Endodermal cell (in vitro differentiated cells): ENCODE data around the gene TUT4. TPM values are rescaled to one million over a fixed set of nuclear protein-coding genes. Genes with fewer than 3 reads are reported as not detected.

ENCODE experiments used
- DNase-seq: peaks from one replicate; pipeline ENCODE4 v3.0.0-alpha.2; 2017
- H3K27ac ChIP-seq: 2 replicates; pipeline ENCODE4 v1.5.1; 2013; ENCODE audit warnings: mild to moderate bottlenecking, low read depth, low read length, moderate library complexity
- H3K27me3 ChIP-seq: 2 replicates; pipeline ENCODE4 v1.6.1; 2013; ENCODE audit warnings: mild to moderate bottlenecking, low read length, moderate library complexity; ENCODE audit not compliant: insufficient read depth, control insufficient read depth, poor library complexity, severe bottlenecking
- H3K36me3 ChIP-seq: 2 replicates; pipeline ENCODE4 v1.7.0; 2013; ENCODE audit warnings: mild to moderate bottlenecking, low read length, moderate library complexity; ENCODE audit not compliant: control insufficient read depth, insufficient read depth
- H3K4me1 ChIP-seq: one replicate; pipeline ENCODE4 v1.7.0; 2013; ENCODE audit warnings: low read length; ENCODE audit not compliant: control insufficient read depth, insufficient read depth
- H3K4me3 ChIP-seq: 2 replicates; pipeline ENCODE4 v1.5.1; 2013; ENCODE audit warnings: mild to moderate bottlenecking, low read length, moderate library complexity
- H3K9ac ChIP-seq: 2 replicates; pipeline ENCODE4 v1.6.1; 2013; ENCODE audit warnings: mild to moderate bottlenecking, low read length, moderate library complexity; ENCODE audit not compliant: poor library complexity, severe bottlenecking; ENCODE audit errors: extremely low read depth
- H3K9me3 ChIP-seq: 2 replicates; pipeline ENCODE4 v1.6.1; 2013; ENCODE audit warnings: mild to moderate bottlenecking, low read length, moderate library complexity; ENCODE audit not compliant: control insufficient read depth
- H3K27ac Mint-ChIP-seq: 2 replicates; pipeline ENCODE4 v1.8.0; 2020; ENCODE audit warnings: mixed read lengths
- H3K27me3 Mint-ChIP-seq: 2 replicates; pipeline ENCODE4 v1.8.0; 2021; ENCODE audit warnings: mild to moderate bottlenecking, mixed read lengths; ENCODE audit not compliant: insufficient read depth
- H3K36me3 Mint-ChIP-seq: 2 replicates; pipeline ENCODE4 v1.8.0; 2020; ENCODE audit warnings: low read depth, mixed read lengths
- H3K4me1 Mint-ChIP-seq: 2 replicates; pipeline ENCODE4 v1.8.0; 2020; ENCODE audit warnings: mixed read lengths
- H3K4me3 Mint-ChIP-seq: 2 replicates; pipeline ENCODE4 v1.8.0; 2020; ENCODE audit warnings: mild to moderate bottlenecking, moderate library complexity, mixed read lengths
- H3K9me3 Mint-ChIP-seq: 2 replicates; pipeline ENCODE4 v1.8.0; 2020; ENCODE audit warnings: mild to moderate bottlenecking, mixed read lengths
- CTCF ChIP-seq: fragments of 200-600 bp; sonication (generic); conservative IDR thresholded peaks from 2 replicates; pipeline ENCODE4 v1.5.0; 2021; ENCODE audit warnings: antibody characterized with exemption, mild to moderate bottlenecking
- WGBS, 2 experiments: methylation state at CpG; one replicate each; pipeline versions ENCODE4 v1.1.5 to v1.1.7; 2013; ENCODE audit warnings: missing lambda C conversion rate in 2 of 2, mixed read lengths in 1 of 2; ENCODE audit not compliant: insufficient coverage in 1 of 2, insufficient read length in 1 of 2; 5-methylcytosine and 5-hydroxymethylcytosine counted together
- long read RNA-seq, 4 experiments: library from polyadenylated mRNA in 2 of 4; library from RNA in 1 of 4; library from capped mRNA in 1 of 4; stranded (forward) in 3 of 4; unstranded in 1 of 4; transcript quantifications; one replicate each; pipeline ENCODE4 v2.0.0, GENCODE V29; 2020 to 2021; ENCODE audit warnings: inconsistent platforms in 1 of 4
- polyA plus RNA-seq, 2 experiments: library from polyadenylated mRNA; stranded (reverse); fragments of 50-300 nt; gene quantifications; one replicate each; pipeline ENCODE4 v1.2.3, GENCODE V29; 2013
- total RNA-seq, 2 donors: library from RNA; stranded (reverse); fragmentation: NEBNext Ultra II Directional in 1 of 2; extraction: Animal tissue kit (Norgen Biotek cat#: 25700) in 1 of 2; gene quantifications; 2 replicates in 1 of 2; 3 replicates in 1 of 2; pipeline ENCODE4 v1.2.1, GENCODE V29; 2021

TUT4 gene, protein sequence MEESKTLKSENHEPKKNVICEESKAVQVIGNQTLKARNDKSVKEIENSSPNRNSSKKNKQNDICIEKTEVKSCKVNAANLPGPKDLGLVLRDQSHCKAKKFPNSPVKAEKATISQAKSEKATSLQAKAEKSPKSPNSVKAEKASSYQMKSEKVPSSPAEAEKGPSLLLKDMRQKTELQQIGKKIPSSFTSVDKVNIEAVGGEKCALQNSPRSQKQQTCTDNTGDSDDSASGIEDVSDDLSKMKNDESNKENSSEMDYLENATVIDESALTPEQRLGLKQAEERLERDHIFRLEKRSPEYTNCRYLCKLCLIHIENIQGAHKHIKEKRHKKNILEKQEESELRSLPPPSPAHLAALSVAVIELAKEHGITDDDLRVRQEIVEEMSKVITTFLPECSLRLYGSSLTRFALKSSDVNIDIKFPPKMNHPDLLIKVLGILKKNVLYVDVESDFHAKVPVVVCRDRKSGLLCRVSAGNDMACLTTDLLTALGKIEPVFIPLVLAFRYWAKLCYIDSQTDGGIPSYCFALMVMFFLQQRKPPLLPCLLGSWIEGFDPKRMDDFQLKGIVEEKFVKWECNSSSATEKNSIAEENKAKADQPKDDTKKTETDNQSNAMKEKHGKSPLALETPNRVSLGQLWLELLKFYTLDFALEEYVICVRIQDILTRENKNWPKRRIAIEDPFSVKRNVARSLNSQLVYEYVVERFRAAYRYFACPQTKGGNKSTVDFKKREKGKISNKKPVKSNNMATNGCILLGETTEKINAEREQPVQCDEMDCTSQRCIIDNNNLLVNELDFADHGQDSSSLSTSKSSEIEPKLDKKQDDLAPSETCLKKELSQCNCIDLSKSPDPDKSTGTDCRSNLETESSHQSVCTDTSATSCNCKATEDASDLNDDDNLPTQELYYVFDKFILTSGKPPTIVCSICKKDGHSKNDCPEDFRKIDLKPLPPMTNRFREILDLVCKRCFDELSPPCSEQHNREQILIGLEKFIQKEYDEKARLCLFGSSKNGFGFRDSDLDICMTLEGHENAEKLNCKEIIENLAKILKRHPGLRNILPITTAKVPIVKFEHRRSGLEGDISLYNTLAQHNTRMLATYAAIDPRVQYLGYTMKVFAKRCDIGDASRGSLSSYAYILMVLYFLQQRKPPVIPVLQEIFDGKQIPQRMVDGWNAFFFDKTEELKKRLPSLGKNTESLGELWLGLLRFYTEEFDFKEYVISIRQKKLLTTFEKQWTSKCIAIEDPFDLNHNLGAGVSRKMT (N-terminal part only)
- 100 to 1,000 TPM; 131 to 170 TPM for total RNA-seq
- 85.3 TPM for polyA plus RNA-seq (2013, experiment 1 of 2)
- polyA plus RNA-seq (2013, experiment 2 of 2): 95.6 TPM
- long read RNA-seq, experiment 1, partial matches to known transcripts: 9 of 24 reads
- long read RNA-seq, experiment 1, other reads (novel, unspliced or antisense): 14 of 24 reads
- long read RNA-seq, experiment 2, full-length matches to known transcripts: 16 of 155 reads
- long read RNA-seq, experiment 2, partial matches to known transcripts: 48 of 155 reads
- long read RNA-seq, experiment 2, other reads (novel, unspliced or antisense): 91 of 155 reads
- long read RNA-seq, experiment 3, full-length matches to known transcripts: 2 of 137 reads
- long read RNA-seq, experiment 3, partial matches to known transcripts: 78 of 137 reads
- long read RNA-seq, experiment 3, other reads (novel, unspliced or antisense): 57 of 137 reads
- long read RNA-seq, experiment 4, partial matches to known transcripts: 7 of 14 reads
- long read RNA-seq, experiment 4, other reads (novel, unspliced or antisense): 5 of 14 reads

GRCh38 chr1:52552505-52553361 is at the start of gene TUT4:
Gene TUT4 (minus strand): TSS chr1:52553092. CDS start chr1:52526280, 26,812 bp downstream.
- H3K4me1 Mint-ChIP-seq: peaks cover 42% of the 10 kb centered on the region
- H3K4me3 ChIP-seq: peak within 1 kb of the TSS; percentile 99
- no peaks in the 10 kb centered on the region for H3K9me3 Mint-ChIP-seq
- H3K27me3 ChIP-seq: no peaks in the 10 kb centered on the region
- no peaks in the 10 kb centered on the region for H3K36me3 Mint-ChIP-seq
- H3K27me3 Mint-ChIP-seq: no peaks in the 10 kb centered on the region
- no peaks in the 10 kb centered on the region for H3K9me3 ChIP-seq
- peak; percentile 51 for TF ChIP-seq CTCF
- no peak within 1 kb of the TSS for H3K4me3 Mint-ChIP-seq
- peak; percentile 99 for DNase-seq
- H3K27ac ChIP-seq: peak within 1 kb of the TSS; percentile 93
- peaks cover 12% of the 10 kb centered on the region for H3K4me1 ChIP-seq
- 0% methylated on average over 24 to 66 of the region's 68 CpGs for WGBS, 2 experiments
- H3K36me3 ChIP-seq: peaks cover 4% of the 10 kb centered on the region
- peak within 1 kb of the TSS; percentile 90 for H3K27ac Mint-ChIP-seq
- peak within 1 kb of the TSS; percentile 81 for H3K9ac ChIP-seq

DNA sequence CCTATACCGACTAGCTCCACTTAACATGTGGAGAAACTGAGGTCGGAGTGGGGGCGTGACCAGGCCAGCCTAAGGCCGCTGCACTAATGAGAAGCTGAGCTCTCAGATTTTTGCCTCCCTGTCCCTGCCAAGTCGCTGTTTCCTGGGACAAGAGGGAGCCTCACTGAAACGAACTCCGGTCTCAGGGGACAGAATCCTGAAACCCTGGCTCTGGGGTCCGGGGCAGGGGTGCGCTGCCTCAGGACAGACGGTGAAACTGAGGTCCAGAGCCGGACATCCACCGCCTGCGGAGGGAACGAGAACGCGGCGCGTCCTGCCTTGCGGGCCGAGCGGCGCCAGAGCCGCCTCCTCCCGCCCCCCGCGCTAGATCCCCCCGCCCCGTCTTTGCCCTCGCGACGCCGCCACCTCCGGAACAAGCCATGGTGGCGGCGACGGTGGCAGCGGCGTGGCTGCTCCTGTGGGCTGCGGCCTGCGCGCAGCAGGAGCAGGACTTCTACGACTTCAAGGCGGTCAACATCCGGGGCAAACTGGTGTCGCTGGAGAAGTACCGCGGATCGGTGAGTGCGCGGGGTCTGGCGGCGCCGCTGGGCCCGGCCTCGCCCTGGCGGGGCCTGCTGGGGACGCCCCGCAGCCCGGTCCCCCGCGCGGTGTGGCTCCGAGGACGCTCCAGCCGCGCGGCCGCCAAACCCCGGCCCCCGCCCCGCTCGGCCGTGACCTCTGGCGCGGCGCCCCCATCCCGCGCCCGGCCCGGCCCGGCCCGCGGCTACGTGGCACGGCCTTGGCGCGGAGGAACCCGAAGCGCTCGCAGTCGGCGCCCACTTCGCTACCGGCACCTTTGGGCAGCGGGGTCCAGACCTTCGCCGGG is 49.3 kb upstream of the TUT4 start, which contains the start of gene GPX7:
Gene GPX7 (plus strand): TSS at position 381 of the 865 bp plus-strand sequence. CDS start 39 bp downstream, at position 420.
- Histone ChIP-seq H3K36me3 (no peaks in the 10 kb centered on the region), H3K4me3 (peak within 1 kb of the TSS; percentile 69), H3K27ac (no peak within 1 kb of the TSS), H3K27me3 (peaks cover 64% of the 10 kb centered on the region), H3K4me1 (no peaks in the 10 kb centered on the region), H3K9ac (no peak within 1 kb of the TSS), H3K9me3 (no peaks in the 10 kb centered on the region)
- WGBS, 2 experiments: 15 to 22% methylated on average over 39 to 97 of the region's 97 CpGs
- H3K9me3 Mint-ChIP-seq: no peaks in the 10 kb centered on the region
- no peak within 1 kb of the TSS for H3K27ac Mint-ChIP-seq
- peaks cover 13% of the 10 kb centered on the region for H3K36me3 Mint-ChIP-seq
- H3K27me3 Mint-ChIP-seq: peaks cover 83% of the 10 kb centered on the region
- peaks cover 15% of the 10 kb centered on the region for H3K4me1 Mint-ChIP-seq
- no peak for TF ChIP-seq CTCF
- DNase-seq: peak; percentile 82
- peak within 1 kb of the TSS; percentile 63 for H3K4me3 Mint-ChIP-seq
